GM12878 (cell line): Measurements from ENCODE around the gene SAC3D1. TPM values are rescaled to one million over a fixed set of nuclear protein-coding genes. Genes with fewer than 3 reads are reported as not detected.
A peak's percentile ranks its signal among the peaks of the same experiment; 100 is the strongest.

Experiments
- ATAC-seq: fragments of 200-7000 bp; cut with Tn5 transposase; 3 replicates; pipeline ENCODE4 v1.9.1; 2020; ENCODE audit warnings: mild to moderate bottlenecking, moderate library complexity
- BruUV-seq: library from RNA; stranded (reverse); fragments of 400-500 nt; replicated peaks from 2 replicates; lab custom pipeline; 2021; lab: Mats Ljungman, UMichigan
- CTCF ChIA-PET: fragments of 300-600 bp; sonication (Branson Sonifier 250); formaldehyde crosslinking; extraction: SDS; loops from one replicate; lab custom pipeline; 2021; ENCODE audit warnings: inconsistent platforms; lab: Yijun Ruan, JAX
- POLR2A ChIA-PET: fragments of 350-600 bp; formaldehyde crosslinking; extraction: SDS; loops from one replicate; lab custom pipeline; 2021; ENCODE audit warnings: inconsistent platforms; lab: Charles Lee
- RAD21 ChIA-PET: fragments of 300-600 bp; sonication (Branson Sonifier 250); formaldehyde crosslinking; loops from one replicate; lab custom pipeline; 2023; ENCODE audit warnings: antibody characterized with exemption; ENCODE audit not compliant: unreplicated experiment; lab: Charles Lee
- SMC1A ChIA-PET: fragments of 300-600 bp; sonication (Branson Sonifier 250); formaldehyde crosslinking; loops from one replicate; lab custom pipeline; 2023; ENCODE audit not compliant: unreplicated experiment, uncharacterized antibody; lab: Charles Lee
- DNase-seq: peaks from one replicate; pipeline ENCODE4 v3.0.0-alpha.2; 2011; ENCODE audit warnings: low read depth, low spot score
- FAIRE-seq: peaks from 3 replicates; lab custom pipeline; 2011; peaks lifted over from hg19 to GRCh38; lab: Jason Lieb, UNC
- H2AFZ ChIP-seq: 2 replicates; pipeline ENCODE4 v1.6.0; 2011; ENCODE audit warnings: low read depth, low read length, control low read depth; ENCODE audit not compliant: control insufficient read depth
- H3K27ac ChIP-seq: 2 replicates; pipeline ENCODE4 v1.5.1; 2011; ENCODE audit warnings: control low read depth; ENCODE audit not compliant: control insufficient read depth, insufficient read depth
- H3K27me3 ChIP-seq, 2 experiments: replicated peaks in 1 of 2; 2 replicates each; pipeline versions ENCODE4 v1.6.0 to v1.6.1; 2011; ENCODE audit warnings: low read length in 1 of 2; ENCODE audit not compliant: control insufficient read depth in 2 of 2, insufficient read depth in 2 of 2
- H3K36me3 ChIP-seq, 2 experiments: 2 replicates each; pipeline ENCODE4 v1.5.1; 2011; ENCODE audit warnings: low read length in 1 of 2; ENCODE audit not compliant: control insufficient read depth in 2 of 2, insufficient read depth in 2 of 2
- H3K4me1 ChIP-seq: 2 replicates; pipeline ENCODE4 v1.6.1; 2011; ENCODE audit warnings: mild to moderate bottlenecking, low read length, moderate library complexity, mixed read lengths; ENCODE audit not compliant: control insufficient read depth, insufficient read depth
- H3K4me2 ChIP-seq: 2 replicates; pipeline ENCODE4 v1.6.0; 2011; ENCODE audit warnings: control low read depth; ENCODE audit not compliant: control insufficient read depth, insufficient read depth
- H3K4me3 ChIP-seq: fragments of 200-600 bp; sonication (generic); 2 replicates; pipeline ENCODE4 v1.5.1; 2016
- H3K79me2 ChIP-seq: 2 replicates; pipeline ENCODE4 v1.6.0; 2011; ENCODE audit warnings: low read length; ENCODE audit not compliant: control insufficient read depth, insufficient read depth
- H3K9ac ChIP-seq: 2 replicates; pipeline ENCODE4 v1.8.0; 2011; ENCODE audit warnings: low read length, control low read depth, mixed read lengths; ENCODE audit not compliant: control insufficient read depth, insufficient read depth
- H3K9me3 ChIP-seq: replicated peaks from 3 replicates; pipeline ENCODE4 v1.5.1; 2011; ENCODE audit warnings: mild to moderate bottlenecking, low read length; ENCODE audit not compliant: control insufficient read depth, insufficient read depth
- H4K20me1 ChIP-seq: 2 replicates; pipeline ENCODE4 v1.6.0; 2011; ENCODE audit not compliant: control insufficient read depth, insufficient read depth
- BACH1 ChIP-seq: fragments of 450-650 bp; IDR thresholded peaks from 2 replicates; pipeline ENCODE4 v1.6.1; 2017; ENCODE audit warnings: mild to moderate bottlenecking, borderline replicate concordance
- CBX5 ChIP-seq: sonication (generic); IDR thresholded peaks from 2 replicates; pipeline ENCODE4 v1.6.1; 2016; ENCODE audit warnings: low read depth, moderate library complexity, mild to moderate bottlenecking, inconsistent platforms
- CHD4 ChIP-seq: fragments of 200-600 bp; sonication (generic); IDR thresholded peaks from 2 replicates; pipeline ENCODE4 v1.6.1; 2016; ENCODE audit warnings: mild to moderate bottlenecking
- CREB1 ChIP-seq: IDR thresholded peaks from 2 replicates; pipeline ENCODE4 v1.6.1; 2012; ENCODE audit warnings: low read depth, mild to moderate bottlenecking, inconsistent platforms
- CREM ChIP-seq: IDR thresholded peaks from 2 replicates; pipeline ENCODE4 v1.6.1; 2014; ENCODE audit warnings: antibody characterized with exemption, low read depth
- DPF2 ChIP-seq: fragments of 450-650 bp; IDR thresholded peaks from 2 replicates; pipeline ENCODE4 v1.6.1; 2017; ENCODE audit warnings: mild to moderate bottlenecking
- FOXM1 ChIP-seq: IDR thresholded peaks from 2 replicates; pipeline ENCODE4 v1.6.1; 2012; ENCODE audit warnings: low read depth, mild to moderate bottlenecking, inconsistent platforms, low read length, moderate library complexity
- GATAD2B ChIP-seq: fragments of 450-650 bp; conservative IDR thresholded peaks from 2 replicates; pipeline ENCODE4 v1.6.1; 2017; ENCODE audit warnings: low read depth, mild to moderate bottlenecking, moderate library complexity
- HCFC1 ChIP-seq: fragments of 150-350 bp; IDR thresholded peaks from 2 replicates; pipeline ENCODE4 v1.6.1; 2014; ENCODE audit warnings: low read length
- IKZF2 ChIP-seq, 2 experiments: fragments of 450-650 bp; IDR thresholded peaks; 2 replicates each; pipeline ENCODE4 v1.6.1; 2017; ENCODE audit warnings: mild to moderate bottlenecking in 2 of 2, moderate library complexity in 2 of 2
- KDM1A ChIP-seq: fragments of 200-600 bp; sonication (generic); IDR thresholded peaks from 2 replicates; pipeline ENCODE4 v1.6.1; 2016; ENCODE audit warnings: borderline replicate concordance
- MEF2A ChIP-seq: IDR thresholded peaks from 2 replicates; pipeline ENCODE4 v1.6.1; 2011; ENCODE audit warnings: low read depth, mild to moderate bottlenecking, low read length, moderate library complexity; ENCODE audit not compliant: insufficient read depth
- MTA2 ChIP-seq: fragments of 450-650 bp; IDR thresholded peaks from 2 replicates; pipeline ENCODE4 v1.6.1; 2016; ENCODE audit warnings: low read depth, mild to moderate bottlenecking, moderate library complexity
- NFYB ChIP-seq: IDR thresholded peaks from 2 replicates; pipeline ENCODE4 v1.6.1; 2011; ENCODE audit warnings: low read depth, mild to moderate bottlenecking, low read length, improper control_type of control experiment, moderate library complexity; ENCODE audit not compliant: insufficient read depth
- POU2F2 ChIP-seq: IDR thresholded peaks from 3 replicates; pipeline ENCODE4 v1.6.1; 2011; ENCODE audit warnings: low read depth, mild to moderate bottlenecking, low read length, borderline replicate concordance
- RAD21 ChIP-seq: IDR thresholded peaks from 2 replicates; pipeline ENCODE4 v1.6.1; 2011; ENCODE audit warnings: mild to moderate bottlenecking, low read depth, low read length, moderate library complexity; ENCODE audit not compliant: insufficient read depth
- RBBP5 ChIP-seq: fragments of 200-600 bp; sonication (generic); conservative IDR thresholded peaks from 2 replicates; pipeline ENCODE4 v1.6.1; 2016
- SMARCA5 ChIP-seq: fragments of 450-650 bp; IDR thresholded peaks from 2 replicates; pipeline ENCODE4 v1.6.1; 2017; ENCODE audit warnings: mild to moderate bottlenecking
- ZNF622 ChIP-seq: fragments of 450-650 bp; IDR thresholded peaks from 2 replicates; pipeline ENCODE4 v1.6.1; 2017; ENCODE audit warnings: mild to moderate bottlenecking, inconsistent platforms
- ZZZ3 ChIP-seq: IDR thresholded peaks from 2 replicates; pipeline ENCODE4 v1.6.1; 2011; ENCODE audit warnings: low read depth; ENCODE audit not compliant: control insufficient read depth, insufficient read length
- WGBS: methylation state at CpG from one replicate; pipeline ENCODE4 v1.1.6; 2016; ENCODE audit warnings: low lambda C conversion rate; ENCODE audit not compliant: insufficient replicate concordance, insufficient coverage; ENCODE audit errors: missing lambda C conversion rate; 5-methylcytosine and 5-hydroxymethylcytosine counted together
- in situ Hi-C: fragments of 300-500 bp; cut with MboI; formaldehyde crosslinking; loops from 9 replicates; pipeline ENCODE4 v1.14.3; 2018; ENCODE audit warnings: mixed read lengths
- intact Hi-C: fragments of 100-400 bp; cut with micrococcal nuclease; formaldehyde crosslinking; loops from one replicate; pipeline ENCODE4 v1.14.2; 2022; ENCODE audit not compliant: unreplicated experiment
- polyA plus RNA-seq, 11 experiments: library from polyadenylated mRNA; depleted of rRNA in 4 of 11; unstranded in 6 of 11; stranded (reverse) in 5 of 11; fragments of >200 nt; fragmentation: Nextera tagmentation in 4 of 11; fragmentation: Illumina TruSeq in 1 of 11; extraction: Ambion mirVana in 4 of 11; extraction: Trizol in 1 of 11; gene quantifications; 1 replicate in 1 of 11; 2 replicates in 10 of 11; pipeline versions ENCODE4 v1.2.1 to v1.2.3, GENCODE V29; 2011 to 2016; ENCODE audit warnings: inconsistent platforms in 2 of 11, missing spikeins in 2 of 11, low read depth in 1 of 11
- total RNA-seq, 4 experiments: library from RNA; depleted of rRNA in 3 of 4; stranded (reverse); fragments of >200 nt in 3 of 4; fragmentation: Illumina TruSeq in 1 of 4; extraction: Trizol in 1 of 4; gene quantifications; 2 replicates each; pipeline versions ENCODE4 v1.2.1 to v1.2.3, GENCODE V29; 2013 to 2021
- TF ChIP-seq, protein P1 (sequence below): fragments of 450-650 bp; IDR thresholded peaks from 2 replicates; pipeline ENCODE4 v1.6.1; 2017; ENCODE audit warnings: mild to moderate bottlenecking, low read depth, inconsistent platforms; ENCODE audit not compliant: poor library complexity, severe bottlenecking

The SAC3D1 gene
- total and polyA plus RNA-seq, 10 of the 15 experiments (the other 5 are each of a cell fraction or from before 2014, with no cell fraction given): 0.16 to 44.6 (median 12.1) TPM

DNA sequence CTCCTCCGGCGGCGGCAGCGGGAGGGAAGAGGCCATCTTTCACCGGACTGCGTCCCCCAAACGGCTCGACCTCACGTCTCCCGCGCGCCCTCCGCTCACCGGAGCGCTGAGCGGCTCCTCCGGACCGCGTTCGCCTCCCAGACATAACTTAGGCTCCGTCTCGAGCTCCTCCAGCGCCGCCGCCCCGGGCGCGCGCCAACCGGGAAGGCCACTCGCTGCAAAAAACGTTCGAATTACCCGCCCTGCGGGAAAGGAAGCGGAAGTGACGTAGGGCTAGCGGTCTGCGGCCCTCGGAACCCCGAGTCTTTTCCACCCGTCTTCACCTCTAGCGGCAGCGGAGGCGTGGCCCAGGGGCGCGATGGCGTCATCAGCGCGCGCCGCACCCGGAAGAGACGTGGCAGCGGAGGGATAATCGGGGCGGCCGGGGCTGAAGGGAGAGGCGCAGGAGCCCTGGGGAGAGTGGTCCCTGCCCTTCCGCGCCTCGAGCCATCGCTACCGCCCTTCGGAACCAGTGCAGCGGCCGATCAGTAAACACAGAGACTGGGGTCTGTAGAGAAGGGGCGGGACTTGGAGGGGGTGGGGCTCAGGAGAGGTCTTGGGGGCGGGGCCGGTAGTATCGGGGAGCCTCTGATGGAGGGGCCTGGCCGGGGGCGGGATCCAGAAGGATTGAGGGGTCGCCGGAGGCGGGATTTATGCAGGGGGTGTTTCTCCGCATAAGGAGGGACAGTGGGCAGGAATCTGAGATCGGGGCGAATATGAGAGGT is 43.0 kb downstream of the SAC3D1 start, which contains the start of the genes CDCA5 and ZFPL1:
Gene CDCA5 (minus strand): TSS at position 207 of the 764 bp plus-strand sequence. CDS start 62 bp downstream, at position 145.
Gene ZFPL1 (plus strand): TSS at position 389 of the 764 bp plus-strand sequence. CDS start 477 bp downstream, outside the sequence.
- Histone ChIP-seq H3K9ac (peak within 1 kb of the TSS; percentile 87), H4K20me1 (no peaks in the 10 kb centered on the region), H3K36me3 (peaks cover 7 to 15% of the 10 kb centered on the region in 2 experiments), H3K4me1 (peaks cover 24% of the 10 kb centered on the region), H3K27me3 (no peaks in the 10 kb centered on the region), H3K27ac (peak within 1 kb of the TSS; percentile 84), H3K79me2 (peaks cover 50% of the 10 kb centered on the region), H2AFZ (peak within 1 kb of the TSS; percentile 82), H3K4me3 (peak within 1 kb of the TSS; percentile 86), H3K9me3 (no peaks in the 10 kb centered on the region), H3K4me2 (peak within 1 kb of the TSS; percentile 77)
- in situ Hi-C loops: no loop called here
- ChIA-PET POLR2A (interaction anchor here (0.9 to 1.5 kb wide), 4 partner anchors 11 to 51 kb away, joined by 3 to 5 read pairs (median 4); no protein-coding TSS in a partner anchor), CTCF (interaction anchor here (1.3 to 2.1 kb wide), 4 partner anchors 27 to 236 kb away, joined by 3 to 11 read pairs (median 4); partner anchors contain the start of genes SNX15 and TM7SF2), RAD21 (interaction anchor here (1.8 kb wide), 1 partner anchor 70 kb away, joined by 6 read pairs; the partner anchor contains the start of gene ARL2), SMC1A (interaction anchor here (1.2 to 1.3 kb wide), 2 partner anchors 18 to 43 kb away, joined by 4 read pairs; partner anchors contain the start of gene SAC3D1)
- BruUV-seq: no TSS peak
- FAIRE-seq (peak; percentile 38), ATAC-seq (peak; percentile 82), DNase-seq (peak; percentile 75)
- under 1% methylated on average over 79 of the region's 79 CpGs for WGBS
- intact Hi-C loops: loop anchor here (2.0 kb wide), 1 partner anchor 71 kb away; no protein-coding TSS in a partner anchor
- TF ChIP-seq ZZZ3 (no peak), RAD21 (no peak), ZNF622 (no peak), MTA2 (no peak), CHD4 (no peak), SMARCA5 (no peak; the same call in 1 of the 2 replicates), IKZF2 (IDR thresholded peaks at IDR 0.05) (no peak), NFYB (peak; percentile 28; the same call in 1 of the 2 replicates), POU2F2 (peak; percentile 38; the same call in 2 of the 3 replicates), KDM1A (no peak), MEF2A (0 out of 2 replicates have a peak, but pooled peaks have one; percentile 31), HCFC1 (peak; percentile 80), GATAD2B (peak; percentile 96), FOXM1 (no peak), CREB1 (peak; percentile 99), DPF2 (no peak), CBX5 (no peak), RBBP5 (no peak), CREM (peak; percentile 100), BACH1 (peak; percentile 33; the same call in 1 of the 2 replicates)
- TF ChIP-seq, protein P1, sequence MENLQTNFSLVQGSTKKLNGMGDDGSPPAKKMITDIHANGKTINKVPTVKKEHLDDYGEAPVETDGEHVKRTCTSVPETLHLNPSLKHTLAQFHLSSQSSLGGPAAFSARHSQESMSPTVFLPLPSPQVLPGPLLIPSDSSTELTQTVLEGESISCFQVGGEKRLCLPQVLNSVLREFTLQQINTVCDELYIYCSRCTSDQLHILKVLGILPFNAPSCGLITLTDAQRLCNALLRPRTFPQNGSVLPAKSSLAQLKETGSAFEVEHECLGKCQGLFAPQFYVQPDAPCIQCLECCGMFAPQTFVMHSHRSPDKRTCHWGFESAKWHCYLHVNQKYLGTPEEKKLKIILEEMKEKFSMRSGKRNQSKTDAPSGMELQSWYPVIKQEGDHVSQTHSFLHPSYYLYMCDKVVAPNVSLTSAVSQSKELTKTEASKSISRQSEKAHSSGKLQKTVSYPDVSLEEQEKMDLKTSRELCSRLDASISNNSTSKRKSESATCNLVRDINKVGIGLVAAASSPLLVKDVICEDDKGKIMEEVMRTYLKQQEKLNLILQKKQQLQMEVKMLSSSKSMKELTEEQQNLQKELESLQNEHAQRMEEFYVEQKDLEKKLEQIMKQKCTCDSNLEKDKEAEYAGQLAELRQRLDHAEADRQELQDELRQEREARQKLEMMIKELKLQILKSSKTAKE: no peak
